Endothelial cell of umbilical vein (primary cell): Measurements from ENCODE around the gene MAT2B.

Source experiments
- CTCF ChIP-seq, 2 donors: IDR thresholded peaks; 1 replicate in 1 of 2; 2 replicates in 1 of 2; pipeline ENCODE4 v1.5.1; 2011; ENCODE audit warnings: low read length in 2 of 2, mild to moderate bottlenecking in 2 of 2, moderate library complexity in 2 of 2, control low read depth in 1 of 2, inconsistent platforms in 1 of 2, low read depth in 1 of 2; ENCODE audit not compliant: insufficient read depth in 1 of 2; ENCODE audit errors: extremely low read depth in 1 of 2
- EZH2 ChIP-seq: IDR thresholded peaks from 2 replicates; pipeline ENCODE4 v1.6.1; 2012; ENCODE audit warnings: borderline replicate concordance, low read depth, mild to moderate bottlenecking, moderate library complexity, low read length, inconsistent platforms; ENCODE audit not compliant: severe bottlenecking
- GATA2 ChIP-seq: IDR thresholded peaks from 2 replicates; pipeline ENCODE4 v1.7.0; 2011; ENCODE audit warnings: low read depth, mild to moderate bottlenecking, moderate library complexity, mixed read lengths, low read length; ENCODE audit not compliant: insufficient read length, insufficient read depth
- JUN ChIP-seq: IDR thresholded peaks from 2 replicates; pipeline ENCODE4 v1.6.1; 2011; ENCODE audit warnings: borderline replicate concordance, low read depth; ENCODE audit not compliant: insufficient read length, insufficient read depth
- POLR2A ChIP-seq: IDR thresholded peaks from 2 replicates; pipeline ENCODE4 v1.6.1; 2012; ENCODE audit warnings: low read depth, mild to moderate bottlenecking, control low read depth, low read length
- POLR2AphosphoS5 ChIP-seq: IDR thresholded peaks from 2 replicates; pipeline ENCODE4 v1.6.1; 2012; ENCODE audit warnings: low read depth, mild to moderate bottlenecking, control low read depth, low read length, moderate library complexity; ENCODE audit not compliant: insufficient read depth

GRCh38 chr5:163562071-163562470 lies 56.7 kb downstream of the MAT2B start:
- TF ChIP-seq POLR2A: no peak
- no peak for TF ChIP-seq CTCF (IDR thresholded peaks at IDR 0.05; ENCODE audit: extremely low read depth in 1 of 2, insufficient read depth in 1 of 2, low read depth in 1 of 2, low read length in 2 of 2)
- TF ChIP-seq JUN: no peak
- TF ChIP-seq EZH2: no peak
- no peak for TF ChIP-seq POLR2AphosphoS5
- TF ChIP-seq GATA2: no peak
